Memory B cell (primary cell): ENCODE measurements around the gene MTUS2.

Experiments
- ATAC-seq: fragments of 150-1000 bp; cut with Tn5 transposase; 2 replicates; pipeline ENCODE4 v1.10.0; 2021; ENCODE audit warnings: low read depth, mild to moderate bottlenecking, moderate library complexity
- DNase-seq, 2 donors: peaks; one replicate each; pipeline ENCODE4 v3.0.0; 2022; ENCODE audit warnings: low spot score in 2 of 2
- H3K27ac Mint-ChIP-seq: one replicate; pipeline ENCODE4 v1.8.0; 2022; ENCODE audit warnings: mild to moderate bottlenecking, moderate library complexity, mixed read lengths
- H3K27me3 Mint-ChIP-seq: one replicate; pipeline ENCODE4 v1.8.0; 2022; ENCODE audit warnings: mixed read lengths
- H3K36me3 Mint-ChIP-seq: one replicate; pipeline ENCODE4 v1.8.0; 2022; ENCODE audit warnings: mild to moderate bottlenecking, mixed read lengths
- H3K4me1 Mint-ChIP-seq: one replicate; pipeline ENCODE4 v1.8.0; 2022; ENCODE audit warnings: mixed read lengths
- H3K4me3 Mint-ChIP-seq: one replicate; pipeline ENCODE4 v1.8.0; 2022; ENCODE audit warnings: mild to moderate bottlenecking, moderate library complexity, mixed read lengths
- H3K9me3 Mint-ChIP-seq: one replicate; pipeline ENCODE4 v1.8.0; 2022; ENCODE audit warnings: mixed read lengths

Gene MTUS2

DNA sequence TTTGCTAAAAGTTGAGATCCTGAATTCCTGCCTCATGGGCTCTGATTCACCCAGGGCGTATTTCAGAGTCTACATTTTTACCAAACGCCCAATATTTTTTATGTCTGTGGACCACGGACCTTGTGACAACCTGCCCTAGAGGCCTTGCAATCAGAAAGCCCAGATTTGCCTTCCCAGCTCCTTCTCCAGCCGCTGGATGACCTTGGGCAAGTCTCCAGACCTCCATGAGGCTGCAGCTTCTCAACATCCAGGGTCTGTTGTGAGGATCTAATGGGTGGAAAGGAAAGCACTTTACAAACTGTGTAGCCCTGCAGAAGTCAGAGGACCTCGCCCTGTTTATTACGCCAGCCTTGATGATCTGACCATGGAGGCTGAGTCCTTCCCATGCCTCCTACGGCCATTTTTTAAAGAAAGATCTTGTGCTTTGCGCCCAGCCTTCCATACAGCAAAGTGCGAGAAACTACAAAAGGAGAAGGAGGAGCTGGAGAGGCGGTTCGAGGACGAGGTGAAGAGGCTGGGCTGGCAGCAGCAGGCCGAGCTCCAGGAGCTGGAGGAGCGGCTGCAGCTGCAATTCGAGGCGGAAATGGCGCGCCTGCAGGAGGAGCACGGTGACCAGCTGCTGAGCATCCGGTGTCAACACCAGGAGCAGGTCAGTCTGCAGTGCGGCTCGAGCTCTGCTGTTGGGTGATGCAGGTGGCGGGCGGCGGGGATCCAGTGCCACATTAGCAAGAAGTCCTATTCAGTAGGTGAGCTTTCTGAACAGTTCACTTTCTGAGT is 659.8 kb downstream of the MTUS2 start:
- Mint-ChIP-seq H3K36me3 (no peaks in the 10 kb centered on the region), H3K27ac (no peak overlapping the region), H3K27me3 (peaks cover 4% of the 10 kb centered on the region), H3K4me1 (peaks cover 9% of the 10 kb centered on the region), H3K9me3 (no peaks in the 10 kb centered on the region), H3K4me3 (no peak overlapping the region)
- ATAC-seq (no peak), DNase-seq (no peak)

DNA sequence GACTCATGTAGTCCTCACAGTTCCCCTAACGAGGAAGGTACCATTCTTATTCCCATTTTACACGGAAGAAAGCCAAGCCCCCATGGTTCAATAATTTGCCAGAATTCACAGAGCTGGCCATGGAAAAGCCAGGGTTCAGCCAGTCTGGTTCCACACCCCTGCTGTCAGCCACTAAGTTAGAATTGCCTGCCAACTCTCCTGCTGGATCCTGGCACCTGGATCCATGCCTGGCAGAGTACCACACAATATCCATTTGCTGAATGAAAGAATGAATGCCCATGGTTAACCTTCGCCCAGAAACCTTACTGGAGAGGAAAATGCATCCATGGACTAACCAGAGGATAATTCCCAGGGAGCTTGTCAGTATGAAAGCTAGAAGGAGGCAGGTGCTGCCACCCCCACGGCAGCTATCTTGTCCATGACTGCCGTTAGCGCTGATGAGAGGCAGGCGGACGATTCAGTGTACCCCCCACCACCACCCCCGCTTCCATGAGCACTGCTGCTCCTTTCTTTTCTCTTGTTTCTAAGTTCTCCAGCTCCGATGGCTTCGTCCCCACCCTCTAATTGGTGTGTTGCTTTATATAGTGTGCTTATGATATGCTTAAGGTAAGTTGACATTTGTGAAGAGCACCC is 660.9 kb downstream of the MTUS2 start:
- no peak overlapping the region for H3K27ac Mint-ChIP-seq
- no peaks in the 10 kb centered on the region for H3K36me3 Mint-ChIP-seq
- H3K27me3 Mint-ChIP-seq: peaks cover 4% of the 10 kb centered on the region
- no peak for ATAC-seq
- H3K4me1 Mint-ChIP-seq: peaks cover 9% of the 10 kb centered on the region
- H3K9me3 Mint-ChIP-seq: no peaks in the 10 kb centered on the region
- H3K4me3 Mint-ChIP-seq: no peak overlapping the region
- no peak for DNase-seq

DNA sequence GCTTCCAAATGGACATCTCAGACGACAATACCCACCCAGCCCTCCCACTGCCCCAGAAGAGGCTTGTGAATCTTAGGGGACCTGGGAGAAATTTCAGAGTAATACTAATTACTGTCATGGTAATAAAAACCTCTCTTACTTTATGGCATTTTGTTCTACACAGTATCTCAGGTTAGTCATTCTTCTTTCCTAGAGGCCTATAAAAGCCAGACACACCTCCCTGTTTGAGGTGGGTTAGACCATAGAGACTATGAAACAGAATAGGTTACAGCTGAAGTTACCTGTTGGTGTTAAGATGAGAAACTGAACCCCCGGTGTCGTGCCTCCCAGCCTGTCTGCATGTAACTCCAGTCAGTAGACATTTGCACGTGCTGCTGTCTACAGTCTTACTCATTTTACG is 661.5 kb downstream of the MTUS2 start:
- DNase-seq (no peak), ATAC-seq (no peak)
- no peak overlapping the region for H3K27ac Mint-ChIP-seq
- H3K4me1 Mint-ChIP-seq: peaks cover 9% of the 10 kb centered on the region
- no peaks in the 10 kb centered on the region for H3K36me3 Mint-ChIP-seq
- H3K9me3 Mint-ChIP-seq: no peaks in the 10 kb centered on the region
- no peak overlapping the region for H3K4me3 Mint-ChIP-seq
- peaks cover 4% of the 10 kb centered on the region for H3K27me3 Mint-ChIP-seq

DNA sequence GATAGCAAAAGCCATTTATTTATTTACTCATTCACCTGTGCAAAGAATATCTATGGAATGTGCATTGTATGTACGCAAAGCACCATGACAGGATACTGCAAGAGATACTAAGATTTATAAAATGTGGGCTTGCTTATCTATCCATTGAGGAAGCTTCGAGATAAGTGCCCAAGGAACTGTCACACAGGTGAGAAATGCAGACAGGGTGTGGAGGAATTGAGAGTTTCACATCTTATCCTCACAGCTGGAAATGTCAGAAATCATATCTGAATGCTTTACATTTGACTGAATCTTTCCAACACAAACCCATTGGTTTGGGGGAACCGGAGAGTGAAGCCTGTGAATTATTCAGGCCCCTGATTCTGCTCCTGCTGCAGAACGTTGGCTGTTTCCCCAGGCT is 662.4 kb downstream of the MTUS2 start:
- DNase-seq (no peak), ATAC-seq (no peak)
- peaks cover 4% of the 10 kb centered on the region for H3K27me3 Mint-ChIP-seq
- peaks cover 9% of the 10 kb centered on the region for H3K4me1 Mint-ChIP-seq
- H3K4me3 Mint-ChIP-seq: no peak overlapping the region
- no peaks in the 10 kb centered on the region for H3K36me3 Mint-ChIP-seq
- no peak overlapping the region for H3K27ac Mint-ChIP-seq
- no peaks in the 10 kb centered on the region for H3K9me3 Mint-ChIP-seq

DNA sequence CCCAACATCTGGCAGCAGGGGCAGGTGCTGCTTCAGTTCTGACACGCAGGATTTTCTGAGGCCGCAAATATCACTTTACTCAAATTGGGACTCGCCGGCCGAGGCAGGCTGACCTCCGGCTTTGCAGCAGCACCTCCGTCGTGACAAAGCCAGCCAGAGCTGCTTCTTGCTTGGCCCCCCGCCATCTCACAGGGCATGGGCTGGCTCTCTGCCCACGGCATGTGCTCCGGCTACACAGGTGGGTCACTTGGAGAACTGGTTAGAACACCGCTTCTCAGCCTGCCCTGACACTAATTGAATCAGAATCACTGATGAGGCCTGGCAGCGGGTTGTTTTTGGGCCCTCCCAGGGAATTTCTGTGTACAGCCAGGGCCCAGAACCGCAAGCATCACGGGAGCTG is 663.1 kb downstream of the MTUS2 start:
- Mint-ChIP-seq H3K36me3 (no peaks in the 10 kb centered on the region), H3K4me3 (no peak overlapping the region), H3K27ac (no peak overlapping the region), H3K27me3 (peaks cover 4% of the 10 kb centered on the region), H3K4me1 (peaks cover 9% of the 10 kb centered on the region), H3K9me3 (no peaks in the 10 kb centered on the region)
- no peak for ATAC-seq
- no peak for DNase-seq

DNA sequence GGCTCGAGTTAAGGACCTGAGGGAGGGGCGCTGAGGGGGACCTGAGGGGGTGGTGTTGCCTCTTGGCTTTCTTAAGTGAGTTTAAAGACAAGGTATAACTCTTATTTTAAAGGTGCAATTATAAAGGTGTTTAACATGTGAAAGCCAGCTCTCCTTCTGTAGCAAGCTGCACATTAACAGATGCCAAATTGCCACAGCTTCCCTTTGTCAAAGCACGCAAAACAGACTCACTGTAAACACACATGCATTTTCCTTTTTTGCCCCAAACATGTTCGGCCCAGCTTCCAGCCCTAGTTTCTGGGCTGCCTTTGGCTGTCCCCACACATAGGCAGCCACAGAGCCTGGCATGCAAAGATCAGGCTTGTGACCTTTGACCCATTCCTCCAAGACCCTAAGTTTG is 663.5 kb downstream of the MTUS2 start:
- ATAC-seq (no peak), DNase-seq (no peak)
- no peaks in the 10 kb centered on the region for H3K36me3 Mint-ChIP-seq
- H3K4me3 Mint-ChIP-seq: no peak overlapping the region
- peaks cover 4% of the 10 kb centered on the region for H3K27me3 Mint-ChIP-seq
- H3K27ac Mint-ChIP-seq: no peak overlapping the region
- H3K4me1 Mint-ChIP-seq: peaks cover 9% of the 10 kb centered on the region
- H3K9me3 Mint-ChIP-seq: no peaks in the 10 kb centered on the region

DNA sequence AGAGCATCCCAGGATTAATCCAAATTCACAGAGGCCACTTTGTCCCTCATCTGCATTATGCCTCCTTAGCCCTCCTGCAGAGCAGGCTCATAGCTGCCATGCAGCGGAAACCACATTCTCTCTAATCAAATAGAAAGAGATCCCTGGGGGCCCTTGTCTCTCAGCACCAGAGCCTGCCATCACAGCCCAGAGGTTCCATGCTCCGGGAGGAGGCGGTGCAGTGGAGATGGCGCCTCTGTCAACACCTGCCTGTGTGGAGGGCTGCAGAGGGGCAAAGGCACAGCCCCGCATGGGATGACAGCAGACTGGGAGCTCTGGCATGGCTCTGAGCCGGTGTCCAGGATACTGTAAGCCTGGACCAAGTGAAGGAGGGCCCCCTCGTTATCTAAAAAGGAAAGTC is 664.1 kb downstream of the MTUS2 start:
- Mint-ChIP-seq H3K27ac (no peak overlapping the region), H3K27me3 (peaks cover under 1% of the 10 kb centered on the region), H3K36me3 (no peaks in the 10 kb centered on the region), H3K4me1 (peaks cover 9% of the 10 kb centered on the region), H3K9me3 (no peaks in the 10 kb centered on the region), H3K4me3 (peak overlapping the region; percentile 4)
- DNase-seq (no peak), ATAC-seq (peak; percentile 97)

DNA sequence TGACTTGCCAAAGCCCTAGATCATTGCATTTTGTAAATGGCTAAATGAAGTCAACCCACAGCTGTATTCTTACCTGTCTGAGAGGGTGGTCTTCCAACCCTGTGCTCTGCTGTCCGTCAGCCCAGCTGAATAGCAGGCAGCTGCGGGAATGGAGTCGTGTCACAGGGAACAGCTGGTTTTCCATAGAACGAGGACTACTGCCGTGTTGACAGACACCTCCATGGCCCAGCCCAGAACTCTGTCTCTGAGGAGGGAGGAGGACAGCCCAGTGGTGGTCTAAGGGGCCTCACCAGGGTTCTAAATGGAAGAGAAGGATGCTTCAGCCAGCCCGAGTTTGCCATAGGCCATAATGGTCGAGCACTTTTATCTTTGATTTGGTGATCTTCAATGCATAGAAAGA is 664.7 kb downstream of the MTUS2 start:
- Mint-ChIP-seq H3K27me3 (no peaks in the 10 kb centered on the region), H3K4me1 (peaks cover 9% of the 10 kb centered on the region)

DNA sequence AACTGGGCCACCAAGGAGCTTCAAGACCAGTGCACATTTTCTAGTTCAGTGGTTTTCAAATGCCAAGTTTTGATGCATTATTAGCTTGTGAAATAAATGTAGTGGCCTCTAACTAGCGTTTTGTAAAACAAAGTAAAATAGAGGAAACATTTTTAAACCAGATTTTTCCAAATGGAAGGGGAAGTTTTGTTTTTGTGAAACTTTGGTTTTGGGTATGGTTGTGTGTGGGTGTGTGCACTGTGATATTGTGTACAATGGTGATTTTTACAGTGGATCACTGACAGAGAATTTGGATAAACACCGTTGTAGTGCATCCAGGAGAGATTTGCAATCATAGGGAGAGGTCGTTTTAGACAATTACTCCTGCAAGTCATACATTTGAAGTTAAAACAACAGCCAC is 666.4 kb downstream of the MTUS2 start:
- no peak for DNase-seq
- Mint-ChIP-seq H3K27me3 (no peaks in the 10 kb centered on the region), H3K4me1 (peaks cover 9% of the 10 kb centered on the region), H3K27ac (no peak overlapping the region), H3K36me3 (no peaks in the 10 kb centered on the region), H3K9me3 (no peaks in the 10 kb centered on the region), H3K4me3 (no peak overlapping the region)
- no peak for ATAC-seq

More for the DNA sequence above, 664.7 kb downstream of the MTUS2 start:
- no peaks in the 10 kb centered on the region for H3K9me3 Mint-ChIP-seq
- no peak for DNase-seq
- H3K27ac Mint-ChIP-seq: no peak overlapping the region
- no peak for ATAC-seq
- H3K4me3 Mint-ChIP-seq: no peak overlapping the region
- H3K36me3 Mint-ChIP-seq: no peaks in the 10 kb centered on the region

DNA sequence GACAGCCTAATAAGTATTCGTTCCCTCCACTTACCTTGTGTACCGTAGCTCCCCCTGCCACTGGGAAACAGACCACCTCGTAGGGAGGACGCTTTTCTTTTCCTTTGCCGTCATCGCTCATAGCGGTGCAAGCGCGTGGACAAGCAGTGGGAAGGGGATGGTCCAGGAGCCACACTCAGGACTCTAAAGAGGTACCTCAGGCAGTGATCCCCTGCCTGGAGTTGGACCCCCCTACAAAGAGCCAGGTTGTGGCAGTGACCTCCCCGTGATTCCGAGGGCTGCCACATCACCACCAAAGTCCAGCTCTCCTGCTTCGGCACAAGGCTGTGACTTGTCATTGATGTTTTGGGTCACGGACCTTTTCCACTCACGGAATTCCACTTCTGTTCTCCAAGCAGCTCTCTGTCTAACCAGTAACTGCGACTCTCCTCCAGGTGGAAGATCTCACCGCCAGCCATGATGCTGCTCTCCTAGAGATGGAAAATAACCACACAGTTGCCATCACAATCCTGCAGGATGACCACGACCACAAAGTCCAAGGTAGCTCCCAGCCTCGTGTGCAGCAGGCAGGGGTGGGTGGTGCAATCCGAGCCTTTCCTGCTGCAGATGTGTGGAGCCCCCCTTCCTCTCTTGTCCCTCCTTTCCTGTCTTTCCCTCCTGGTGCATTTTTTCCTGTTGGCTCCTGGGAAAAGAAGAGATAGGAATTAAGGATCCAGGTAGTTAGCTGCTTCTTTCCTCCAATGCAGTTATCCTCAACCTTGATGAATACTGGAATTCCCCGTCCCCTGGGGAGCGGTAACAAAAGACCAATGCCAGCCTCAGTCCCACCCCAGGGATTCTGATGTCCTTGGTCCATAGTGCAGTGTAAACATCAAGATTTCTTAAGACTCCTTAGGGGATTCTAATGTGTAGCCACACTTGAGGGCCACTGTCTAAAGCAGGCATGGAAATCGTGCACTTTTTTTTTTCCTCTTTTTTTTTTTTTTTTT is 667.6 kb downstream of the MTUS2 start:
- no peak for ATAC-seq
- H3K4me1 Mint-ChIP-seq: peaks cover 9% of the 10 kb centered on the region

DNA sequence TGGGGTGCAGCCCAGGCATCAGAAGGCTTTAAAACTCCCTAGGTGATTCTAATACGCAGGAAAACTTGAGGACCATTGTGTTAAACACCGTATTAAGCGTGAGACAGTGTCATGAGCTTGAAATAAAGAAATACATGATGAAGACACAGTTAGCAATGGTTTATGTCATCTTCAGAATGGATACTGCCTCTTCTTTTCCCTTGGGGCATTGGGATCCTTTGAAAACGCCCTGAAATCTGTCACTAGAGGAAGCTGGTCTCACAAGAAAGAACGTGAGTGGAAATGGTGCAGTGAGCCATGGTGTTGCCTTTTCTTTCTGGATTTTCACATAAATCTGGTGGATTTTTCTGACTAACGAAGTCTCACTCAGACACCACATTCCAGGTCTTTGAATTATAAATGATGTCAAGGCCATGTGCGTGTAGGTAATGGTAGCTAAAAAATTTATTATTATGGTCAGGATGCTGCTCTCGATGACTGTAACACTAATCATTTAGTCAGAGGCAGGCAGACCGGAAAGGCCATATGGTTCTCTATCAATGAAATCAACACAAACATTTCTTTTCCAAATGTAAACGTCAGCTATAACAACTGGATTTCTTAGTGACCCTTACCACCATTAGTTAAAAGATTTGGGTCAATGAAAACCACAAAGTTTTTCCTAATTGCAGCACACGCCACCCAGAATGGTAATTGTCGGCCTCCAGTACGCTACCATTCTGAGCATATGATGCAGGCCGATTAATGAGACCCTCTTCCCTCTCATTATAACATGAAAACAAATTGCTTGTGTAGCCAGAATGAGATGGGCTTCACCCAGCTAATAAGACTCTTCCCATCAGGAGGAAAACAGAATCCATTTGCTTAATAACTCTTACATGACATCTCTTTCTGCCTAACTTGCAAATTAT is 669.8 kb downstream of the MTUS2 start:
- DNase-seq (no peak), ATAC-seq (no peak)
- Mint-ChIP-seq H3K4me3 (no peak overlapping the region), H3K27me3 (no peaks in the 10 kb centered on the region), H3K27ac (no peak overlapping the region), H3K4me1 (peaks cover 5% of the 10 kb centered on the region), H3K9me3 (no peaks in the 10 kb centered on the region), H3K36me3 (no peaks in the 10 kb centered on the region)

More for the DNA sequence above, 667.6 kb downstream of the MTUS2 start:
- no peaks in the 10 kb centered on the region for H3K27me3 Mint-ChIP-seq
- H3K4me3 Mint-ChIP-seq: no peak overlapping the region
- H3K36me3 Mint-ChIP-seq: no peaks in the 10 kb centered on the region
- DNase-seq: no peak
- H3K9me3 Mint-ChIP-seq: no peaks in the 10 kb centered on the region
- H3K27ac Mint-ChIP-seq: no peak overlapping the region

DNA sequence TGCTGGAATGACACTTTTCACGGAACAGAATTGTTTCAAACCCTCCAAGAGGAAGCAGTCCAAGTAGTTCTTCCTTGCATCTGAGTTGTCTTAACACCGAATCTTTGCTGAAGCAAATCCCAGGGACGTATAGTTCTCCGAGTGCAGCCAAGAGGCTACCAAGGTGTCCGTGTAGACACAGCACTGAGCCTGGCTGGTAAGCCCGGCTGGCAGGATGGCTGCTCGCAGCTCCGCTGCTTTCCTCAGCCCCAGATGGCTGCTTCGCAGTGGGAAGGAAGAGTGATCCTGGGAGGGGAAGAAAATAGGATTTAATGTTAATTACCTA is 670.4 kb downstream of the MTUS2 start:
- no peak for ATAC-seq
- Mint-ChIP-seq H3K9me3 (no peaks in the 10 kb centered on the region), H3K27ac (no peak overlapping the region), H3K27me3 (no peaks in the 10 kb centered on the region), H3K4me3 (no peak overlapping the region), H3K36me3 (no peaks in the 10 kb centered on the region), H3K4me1 (peaks cover 8% of the 10 kb centered on the region)
- DNase-seq: no peak

DNA sequence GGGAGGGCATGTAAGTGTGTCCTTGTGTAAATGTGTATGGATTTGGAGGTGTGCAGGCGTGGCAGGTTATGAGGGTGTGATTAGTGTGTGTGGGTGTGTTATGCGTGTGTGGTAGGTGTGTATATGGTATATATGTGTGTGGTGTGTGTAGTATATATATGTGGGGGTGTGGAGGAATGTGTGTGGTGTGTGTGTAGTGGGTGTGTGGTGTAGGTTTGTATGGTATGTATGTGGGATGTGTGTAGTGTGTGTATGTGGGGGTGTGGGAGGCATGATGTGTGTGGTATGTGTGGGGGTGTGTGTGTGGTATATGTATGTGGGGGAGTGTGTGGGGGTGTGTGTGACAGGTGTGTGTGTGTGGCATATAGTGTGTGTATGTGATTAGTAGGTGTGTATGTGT is 671.1 kb downstream of the MTUS2 start:
- ATAC-seq (no peak), DNase-seq (no peak)
- no peak overlapping the region for H3K4me3 Mint-ChIP-seq
- H3K36me3 Mint-ChIP-seq: no peaks in the 10 kb centered on the region
- H3K27ac Mint-ChIP-seq: no peak overlapping the region
- no peaks in the 10 kb centered on the region for H3K9me3 Mint-ChIP-seq
- peaks cover 15% of the 10 kb centered on the region for H3K4me1 Mint-ChIP-seq
- H3K27me3 Mint-ChIP-seq: no peaks in the 10 kb centered on the region
